Measurements from ENCODE around the gene EYA3.

DNA sequence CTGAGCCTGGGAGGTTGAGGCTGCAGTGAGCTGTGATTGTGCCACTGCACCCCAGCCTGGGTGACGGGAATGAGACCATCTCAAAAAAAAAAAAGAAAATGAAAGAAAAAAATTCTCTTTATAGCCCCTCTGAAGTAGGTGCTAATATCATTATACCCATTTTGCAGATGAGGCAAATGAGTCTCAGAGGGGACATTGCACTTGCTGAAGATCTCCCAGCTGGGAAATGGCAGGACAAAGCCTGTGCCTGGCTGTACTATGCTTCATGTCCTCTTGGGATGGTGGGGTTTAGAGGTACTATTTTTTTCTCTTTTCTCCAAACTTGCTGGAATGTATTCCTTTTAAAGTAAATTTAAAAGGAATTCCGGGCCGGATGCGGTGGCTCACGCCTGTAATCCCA lies 152.0 kb downstream of the EYA3 start:
- TF ChIP-seq ZNF8 (CRISPR knock-in tag; IDR thresholded peaks at IDR 0.05) (no peak), ARNTL (CRISPR knock-in tag; IDR thresholded peaks at IDR 0.05; ENCODE audit: borderline replicate concordance, low read depth) (no peak), ZFP30 (CRISPR knock-in tag; IDR thresholded peaks at IDR 0.05) (no peak), TSHZ2 (CRISPR knock-in tag; IDR thresholded peaks at IDR 0.05) (no peak), CSRNP3 (CRISPR knock-in tag; IDR thresholded peaks at IDR 0.05) (no peak), PATZ1 (CRISPR knock-in tag; IDR thresholded peaks at IDR 0.05; ENCODE audit: borderline replicate concordance) (no peak), BACH2 (CRISPR knock-in tag; IDR thresholded peaks at IDR 0.05; ENCODE audit: borderline replicate concordance) (no peak), GLIS3 (CRISPR knock-in tag; IDR thresholded peaks at IDR 0.05) (no peak), RARB (CRISPR knock-in tag; IDR thresholded peaks at IDR 0.05) (no peak), ZFP3 (CRISPR knock-in tag; IDR thresholded peaks at IDR 0.05) (no peak), TCF4 (CRISPR knock-in tag; IDR thresholded peaks at IDR 0.05; ENCODE audit: borderline replicate concordance) (no peak)

Data from SK-N-SH treated with all-trans-retinoic acid at 6 μM for 48 hours (cell line).